GM21737 (cell line): ENCODE data around the gene GCSAM.

Experiments used
- ATAC-seq: cut with Tn5 transposase; IDR thresholded peaks from one replicate; pipeline ENCODE4 v1.9.1; 2021; ENCODE audit warnings: mild to moderate bottlenecking, moderate library complexity; ENCODE audit not compliant: unreplicated experiment

Gene GCSAM, protein sequence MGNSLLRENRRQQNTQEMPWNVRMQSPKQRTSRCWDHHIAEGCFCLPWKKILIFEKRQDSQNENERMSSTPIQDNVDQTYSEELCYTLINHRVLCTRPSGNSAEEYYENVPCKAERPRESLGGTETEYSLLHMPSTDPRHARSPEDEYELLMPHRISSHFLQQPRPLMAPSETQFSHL

DNA sequence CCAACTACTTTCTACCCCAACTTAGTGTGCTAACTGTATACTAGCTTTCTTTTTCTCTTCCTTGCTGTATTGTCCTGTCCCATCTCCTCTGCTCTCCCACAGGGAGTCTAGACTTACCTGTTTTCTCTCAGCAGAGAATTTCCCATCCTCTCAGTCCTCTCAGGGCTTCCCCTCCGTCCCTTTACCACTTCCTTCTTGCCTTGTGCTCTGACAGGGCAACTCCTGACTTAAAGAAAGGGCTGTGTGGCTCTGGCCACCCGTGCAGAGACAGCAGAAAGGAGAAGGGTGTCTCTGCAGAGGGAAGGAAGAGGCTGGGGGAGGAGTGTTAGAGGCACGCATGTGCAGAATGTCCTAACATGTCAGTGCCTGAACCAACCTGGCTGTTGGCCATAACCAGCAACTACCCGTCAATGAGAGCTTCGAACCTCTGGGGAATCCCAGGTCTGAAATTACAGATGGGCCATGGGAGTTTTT, at the start of gene GCSAM:
TSS of gene GCSAM (minus strand) at position 274 of the 474 bp plus-strand sequence. CDS start at position 146, 128 bp downstream.
- peak; percentile 71 for ATAC-seq

DNA sequence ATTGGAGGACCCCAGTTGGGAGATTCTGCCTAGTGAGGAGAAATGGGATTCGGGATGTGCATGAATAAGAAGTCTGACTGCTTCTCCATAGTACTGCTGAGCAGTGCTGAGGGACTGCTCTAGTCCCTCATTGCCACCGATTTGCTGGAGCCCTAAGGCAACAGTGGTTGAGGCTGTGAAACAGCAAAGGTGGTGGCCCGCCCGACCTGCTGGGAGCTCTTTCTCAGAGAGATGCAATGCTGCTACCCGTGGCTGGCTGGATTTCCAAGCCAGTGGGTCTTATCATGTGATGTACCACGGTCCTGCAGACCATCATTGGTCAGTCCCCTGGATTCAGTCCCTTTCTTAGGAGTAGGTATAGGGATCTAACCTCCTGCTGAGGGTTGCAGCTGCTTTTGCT, 42.6 kb upstream of the GCSAM start:
- no peak for ATAC-seq

DNA sequence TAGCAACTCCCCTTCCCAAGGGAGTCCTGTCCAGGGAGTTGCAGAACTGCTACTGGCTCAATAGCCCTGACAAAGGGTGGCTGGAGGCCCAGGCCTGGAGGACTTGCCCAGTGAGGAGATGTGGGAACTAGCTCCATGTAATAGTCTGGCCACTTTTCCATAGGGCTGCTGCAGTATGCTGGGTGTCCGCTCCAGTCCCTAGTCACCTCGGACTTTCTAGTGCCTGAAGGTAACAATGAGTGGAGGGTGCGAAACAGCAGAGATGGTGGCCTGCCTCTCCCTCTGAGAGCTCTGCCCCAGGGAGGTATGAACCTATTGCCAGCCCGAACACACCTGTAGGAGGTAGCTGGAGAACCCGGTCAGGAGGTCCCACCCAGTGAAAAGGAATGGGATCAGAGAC, 42.0 kb upstream of the GCSAM start:
- ATAC-seq: no peak

DNA sequence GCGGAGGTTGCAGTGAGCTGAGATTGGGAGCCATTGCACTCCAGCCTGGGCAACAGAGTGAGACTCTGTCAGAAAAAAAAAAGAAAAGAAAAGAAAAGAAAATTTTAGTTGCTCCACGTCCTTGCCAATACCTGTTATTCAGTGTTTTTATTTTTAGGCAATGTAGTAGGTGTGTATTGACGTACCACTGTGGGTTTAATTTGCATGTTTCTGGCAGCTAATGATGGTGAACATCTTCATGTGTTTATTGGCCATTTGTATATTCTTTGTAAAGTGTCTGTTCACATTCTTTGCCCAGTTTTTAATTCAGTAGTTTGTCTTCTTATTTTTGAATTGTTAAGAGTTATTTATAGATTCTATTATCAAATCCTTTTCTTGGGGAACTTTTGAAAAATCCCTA, 38.1 kb upstream of the GCSAM start:
- no peak for ATAC-seq

DNA sequence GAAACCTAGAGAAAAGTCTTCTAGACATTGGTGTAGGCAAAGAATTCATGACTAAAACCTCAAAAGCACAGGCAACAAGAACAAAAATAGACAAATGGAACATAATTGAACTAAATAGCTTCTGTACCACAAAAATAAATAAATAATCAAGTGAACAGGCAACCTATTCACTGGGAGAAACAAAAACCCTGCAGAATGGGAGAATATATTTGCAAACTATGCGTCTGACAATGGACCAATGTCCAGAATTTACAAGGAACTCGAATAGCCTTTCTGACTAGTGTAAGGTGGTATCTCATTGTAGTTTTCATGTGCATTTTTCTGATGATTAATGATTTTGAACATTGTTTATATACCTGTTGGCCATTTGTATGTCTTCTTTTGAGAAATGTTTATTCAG, 37.0 kb upstream of the GCSAM start:
- no peak for ATAC-seq

DNA sequence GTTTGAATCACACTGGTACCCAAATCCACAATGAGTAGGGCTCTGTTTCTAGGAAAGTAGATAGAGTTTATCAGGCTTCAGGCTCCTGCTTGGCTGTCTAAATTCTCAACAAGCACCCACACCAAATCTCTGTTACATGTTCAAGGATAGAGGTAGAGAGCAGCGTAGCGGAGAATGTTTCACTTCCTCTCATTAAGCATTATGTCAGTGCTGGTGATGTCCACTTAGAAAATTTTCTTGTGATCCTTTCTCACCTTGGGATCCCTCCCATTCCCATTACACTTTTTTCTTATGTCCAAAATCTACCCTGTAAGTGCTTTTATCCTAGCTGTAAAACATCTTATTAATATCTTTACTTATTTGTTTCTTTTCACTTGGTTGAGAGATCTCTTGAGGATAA, 34.7 kb upstream of the GCSAM start:
- no peak for ATAC-seq

DNA sequence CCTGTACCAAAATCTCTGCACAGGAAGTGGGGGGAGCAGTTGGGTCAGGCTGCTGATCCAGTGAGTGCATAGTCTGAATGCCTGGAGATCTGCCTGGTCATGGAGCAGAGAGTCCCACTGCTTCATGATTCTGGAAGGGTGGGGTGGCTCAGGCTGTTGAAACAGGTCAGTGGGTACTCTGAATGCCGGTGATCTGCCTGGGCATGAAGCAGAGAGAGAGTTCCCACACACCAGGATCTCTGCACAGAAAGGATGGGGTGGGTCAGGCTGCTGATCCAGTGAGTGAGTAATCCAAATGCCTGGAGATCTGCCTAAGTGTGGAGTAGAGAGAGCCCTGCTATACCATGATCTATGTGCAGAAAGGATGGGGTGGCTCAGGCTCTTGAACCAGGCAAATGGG, 16.1 kb upstream of the GCSAM start:
- ATAC-seq: no peak

DNA sequence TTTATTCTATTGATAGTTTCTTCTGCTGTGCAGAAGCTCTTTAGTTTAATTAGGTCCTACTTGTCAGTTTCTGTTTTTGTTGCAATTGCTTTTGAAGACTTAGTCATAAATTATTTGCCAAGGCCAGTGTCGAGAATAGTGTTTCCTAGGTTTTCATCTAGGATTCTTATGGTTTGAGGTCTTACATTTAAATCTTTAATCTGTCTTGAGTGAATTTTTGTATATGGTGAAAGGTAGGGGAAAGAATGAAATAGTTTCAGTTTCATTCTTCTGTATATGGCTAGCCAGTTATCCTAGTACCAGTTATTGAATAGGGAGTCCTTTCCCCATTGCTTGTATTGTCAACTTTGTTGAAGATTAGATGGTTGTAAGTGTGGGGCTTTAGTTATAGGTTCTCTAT, 10.6 kb upstream of the GCSAM start:
- ATAC-seq: no peak

DNA sequence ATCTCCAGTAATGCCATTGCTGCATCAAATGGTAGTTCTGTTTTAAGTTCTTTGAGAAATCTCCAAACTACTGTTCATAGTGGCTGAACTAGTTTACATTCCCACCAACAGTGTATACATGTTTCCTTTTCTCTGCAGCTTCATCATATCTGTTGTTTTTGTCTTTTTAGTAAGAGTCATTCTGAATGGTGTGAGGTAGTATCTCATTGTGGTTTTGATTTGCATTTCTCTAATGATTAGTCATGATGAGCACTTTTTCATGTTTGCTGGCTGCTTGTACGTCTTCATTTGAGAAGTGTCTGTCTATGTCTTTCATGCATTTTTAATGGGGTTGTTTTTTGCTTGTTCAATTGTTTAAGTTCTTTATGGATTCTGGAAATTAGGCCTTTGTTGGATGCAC, 10.2 kb upstream of the GCSAM start:
- no peak for ATAC-seq

DNA sequence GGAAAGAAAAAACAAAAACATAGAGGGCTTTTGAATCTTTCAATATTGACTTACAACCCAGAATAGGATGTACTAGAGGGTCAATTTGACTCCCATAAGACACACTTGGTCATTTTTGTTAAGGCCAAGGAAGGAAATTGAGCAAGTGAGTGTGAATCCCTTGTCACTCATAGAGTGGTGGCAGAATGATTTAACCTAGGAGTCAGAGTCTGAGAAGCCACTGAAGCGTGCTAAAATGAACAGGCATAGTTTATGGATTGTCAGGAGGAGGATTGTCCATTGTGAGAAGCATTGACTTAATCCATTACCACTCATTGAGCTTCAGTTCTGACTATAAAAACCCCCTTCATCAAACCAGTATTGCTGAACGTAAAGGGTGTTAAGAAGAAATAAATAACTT, 8.2 kb upstream of the GCSAM start:
- no peak for ATAC-seq

DNA sequence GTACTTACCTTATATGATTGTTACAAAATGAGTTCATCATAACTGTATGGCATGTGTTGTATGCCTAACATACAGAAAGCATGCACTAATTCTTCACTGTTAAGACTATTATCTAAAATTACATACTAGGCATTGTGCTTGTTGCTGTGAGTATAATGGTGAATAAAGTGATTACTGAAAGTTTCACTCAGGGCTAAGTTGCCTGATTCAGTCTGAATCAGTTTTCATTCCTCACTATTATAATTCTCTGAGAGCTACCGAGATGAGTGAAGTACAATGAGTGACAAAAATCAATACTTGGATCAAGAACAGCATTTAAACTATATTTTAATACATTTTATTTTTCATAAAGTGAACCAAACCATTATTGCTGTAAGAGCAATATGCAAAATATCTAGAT, 7.5 kb upstream of the GCSAM start:
- ATAC-seq: no peak

DNA sequence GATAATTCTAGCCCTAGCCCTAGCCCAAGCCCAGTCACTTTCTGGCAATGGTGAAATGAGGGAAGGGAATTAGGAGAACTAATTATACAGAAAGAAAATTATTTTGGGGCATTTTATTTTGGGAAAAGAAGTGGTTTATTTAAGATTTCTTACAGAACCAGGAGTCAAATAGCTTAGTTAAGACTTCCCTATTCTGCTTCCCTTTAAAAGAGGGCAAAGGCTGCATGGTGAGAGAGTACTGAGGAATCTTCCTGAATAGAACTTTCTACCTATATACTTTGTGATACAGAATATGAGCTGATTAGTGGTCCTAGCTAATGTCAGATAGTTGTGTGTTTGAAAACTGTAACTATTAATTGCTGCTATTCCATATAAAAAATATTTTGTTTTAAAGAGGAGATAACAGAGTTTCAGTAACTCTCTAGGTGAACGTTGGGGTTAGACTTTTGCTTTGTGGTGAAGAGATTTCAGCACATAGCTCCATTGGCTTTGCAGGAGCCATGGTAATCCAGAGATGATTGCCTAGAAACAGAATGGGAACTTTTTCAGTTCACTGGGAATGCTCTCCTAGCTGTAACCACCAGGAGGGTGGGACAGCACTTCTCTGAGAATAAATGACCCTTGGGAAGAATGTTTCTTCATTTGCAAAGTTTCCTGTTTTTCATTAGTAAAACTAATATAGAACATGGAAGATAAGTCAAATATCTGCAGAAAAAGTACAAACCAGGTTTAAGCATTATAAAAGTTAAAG, 5.3 kb upstream of the GCSAM start:
- no peak for ATAC-seq

DNA sequence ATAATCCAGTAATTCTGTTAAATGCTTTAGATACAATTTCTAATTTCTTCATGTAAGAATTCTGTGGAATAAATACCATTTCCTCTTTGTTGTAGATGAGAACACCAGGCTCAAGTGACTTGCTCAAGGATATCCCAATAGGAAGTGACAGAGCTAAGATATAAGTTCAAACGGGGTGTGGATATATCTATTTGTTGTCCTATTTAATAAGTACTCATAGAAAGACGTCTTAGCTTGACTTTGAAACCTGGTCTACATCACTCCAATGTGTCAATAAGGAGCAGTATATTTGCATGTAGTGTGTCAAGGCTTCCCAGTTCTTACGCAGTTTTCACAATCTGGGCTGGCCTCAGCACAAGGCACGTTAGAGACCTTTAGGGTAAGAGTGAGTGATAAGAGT, 4.7 kb upstream of the GCSAM start:
- ATAC-seq: no peak

DNA sequence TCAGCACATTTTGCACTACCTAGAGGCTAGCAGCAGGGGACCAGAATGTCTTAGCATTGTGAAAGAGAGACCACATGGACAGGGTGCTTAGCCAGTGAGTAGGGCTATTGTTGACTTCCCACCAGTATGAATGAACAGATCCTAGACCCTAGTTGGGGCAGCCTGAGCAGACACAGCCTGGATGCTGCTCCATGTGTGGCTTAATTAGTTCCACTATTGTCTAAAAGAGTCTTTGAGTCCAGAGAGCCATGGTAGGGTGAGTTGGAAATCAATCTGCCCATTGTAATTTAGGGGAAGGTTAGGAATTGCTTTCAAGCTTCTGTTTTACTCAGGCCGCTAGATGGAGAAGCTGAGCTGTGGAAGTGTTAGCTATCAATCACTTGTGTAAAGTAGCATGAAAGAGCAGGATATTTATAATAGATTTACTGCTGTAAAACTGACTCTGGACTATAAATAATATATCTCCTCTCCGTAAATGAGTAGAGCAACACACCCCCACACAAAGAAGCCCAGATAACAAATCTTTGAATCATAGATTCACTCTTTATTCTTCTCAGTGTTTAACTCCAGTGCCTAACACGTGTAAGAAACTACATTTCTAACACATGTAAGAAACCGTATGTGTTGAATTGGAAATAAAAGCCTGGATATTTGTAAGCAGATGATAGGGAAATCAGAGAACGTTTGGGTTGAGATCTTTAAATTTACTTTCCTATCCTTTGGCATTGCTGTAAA, 4.1 kb upstream of the GCSAM start:
- no peak for ATAC-seq

DNA sequence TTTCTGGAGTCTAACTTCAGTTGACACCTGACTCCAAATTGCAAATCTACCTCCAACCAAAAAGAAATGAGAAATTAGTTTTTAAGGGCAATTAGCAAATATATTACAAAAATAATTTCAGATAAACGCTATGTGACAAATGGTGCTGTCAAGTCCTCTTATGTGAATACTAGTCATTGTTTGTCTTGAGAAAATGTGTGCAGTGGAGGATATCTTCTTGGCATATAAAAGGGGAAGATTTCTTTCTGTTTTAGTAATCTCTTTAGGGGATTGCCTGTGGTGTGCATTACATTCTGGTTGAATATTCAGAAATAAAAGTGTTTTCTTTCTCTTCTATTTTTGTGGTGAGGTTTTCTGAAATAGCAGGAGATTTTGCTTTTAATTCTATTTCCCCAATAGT, 3.0 kb upstream of the GCSAM start:
- ATAC-seq: no peak

DNA sequence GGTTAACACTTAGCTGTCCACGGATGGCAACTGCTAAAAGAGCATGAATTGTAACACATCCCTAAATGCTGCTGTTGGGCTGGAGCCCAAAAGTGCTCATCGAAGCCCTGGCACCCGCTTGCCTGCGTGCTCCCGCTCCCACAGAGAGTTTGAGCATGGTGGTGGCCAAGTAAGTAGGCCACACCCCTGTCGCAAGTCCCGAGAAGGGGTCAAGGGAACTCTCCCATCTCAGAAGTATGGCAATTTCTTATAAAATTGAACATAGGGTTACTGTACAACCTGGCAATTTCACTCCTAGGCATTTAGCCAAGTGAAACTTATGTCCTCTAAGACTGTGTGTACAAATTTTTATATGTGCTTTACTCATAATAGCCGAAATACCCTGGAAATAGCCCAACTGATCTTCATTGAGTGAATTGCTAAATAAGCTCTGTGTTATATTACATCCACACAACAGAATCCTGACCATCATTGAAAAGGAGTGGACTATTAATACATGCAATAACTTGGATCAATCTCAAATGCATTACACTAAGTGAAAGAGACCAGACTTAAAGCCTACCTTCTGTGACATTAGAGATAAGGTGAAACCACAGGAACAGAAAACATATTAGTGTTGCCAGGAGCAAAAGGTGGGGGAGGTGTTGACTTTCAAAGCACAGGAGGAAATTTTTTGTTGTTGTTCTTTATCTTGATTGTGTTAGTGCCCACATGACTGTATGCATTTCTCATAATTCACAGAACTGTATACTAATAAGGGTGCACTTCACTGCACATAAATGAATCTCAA, 1.5 kb upstream of the GCSAM start:
- no peak for ATAC-seq

DNA sequence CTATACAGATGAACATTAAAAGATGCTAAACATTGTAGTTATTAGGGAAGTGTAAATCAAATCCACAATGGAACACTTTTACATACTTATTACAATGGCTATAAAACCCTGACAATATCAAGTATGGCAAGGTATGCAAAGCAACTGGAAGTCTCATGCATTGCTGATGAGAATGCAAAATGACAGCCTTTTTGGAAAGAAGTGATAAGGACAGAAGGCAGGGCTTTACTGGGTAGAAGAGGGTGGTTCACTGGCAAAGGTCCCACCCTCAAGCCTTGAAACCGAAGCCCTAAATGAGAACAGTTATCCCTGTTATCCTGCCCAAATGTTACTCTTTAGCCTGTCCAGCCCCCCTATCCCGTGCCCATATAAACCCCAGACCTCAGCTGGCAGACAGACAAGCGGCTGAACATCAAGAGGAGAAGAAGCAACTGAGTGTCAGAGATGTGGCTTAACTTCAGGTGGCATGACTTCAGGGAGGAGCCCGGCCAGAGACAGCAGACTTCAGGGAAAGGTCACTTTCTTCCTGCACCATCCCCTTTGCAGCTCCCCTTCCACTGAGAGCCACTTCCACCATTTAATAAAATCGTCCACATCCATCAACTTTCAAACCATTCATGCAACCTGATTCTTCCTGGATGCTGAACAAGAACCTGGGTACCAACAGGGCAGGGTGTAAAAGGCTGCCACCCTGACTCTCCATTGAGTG, 732 bp upstream of the GCSAM start:
- no peak for ATAC-seq

DNA sequence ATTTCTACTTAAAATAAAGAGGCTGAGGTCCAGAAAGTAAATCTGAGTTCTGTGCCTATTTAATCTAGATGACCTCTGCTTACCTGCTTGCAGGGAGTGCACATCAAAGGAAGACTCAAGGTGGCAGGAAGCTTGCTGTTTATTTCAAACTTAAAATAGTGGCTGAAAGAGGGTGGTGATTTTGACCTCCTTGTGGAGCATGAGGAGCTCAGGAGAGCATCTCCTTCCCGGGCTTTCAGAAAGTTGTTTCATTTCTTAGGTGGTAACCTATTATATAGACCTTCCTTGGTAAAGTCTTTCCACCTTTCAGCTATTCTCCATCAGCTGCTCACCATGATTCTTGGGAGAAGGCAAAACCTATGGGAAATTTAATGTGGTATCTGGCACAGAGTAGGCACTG, 494 bp downstream of the GCSAM start:
- peak; percentile 1 for ATAC-seq

DNA sequence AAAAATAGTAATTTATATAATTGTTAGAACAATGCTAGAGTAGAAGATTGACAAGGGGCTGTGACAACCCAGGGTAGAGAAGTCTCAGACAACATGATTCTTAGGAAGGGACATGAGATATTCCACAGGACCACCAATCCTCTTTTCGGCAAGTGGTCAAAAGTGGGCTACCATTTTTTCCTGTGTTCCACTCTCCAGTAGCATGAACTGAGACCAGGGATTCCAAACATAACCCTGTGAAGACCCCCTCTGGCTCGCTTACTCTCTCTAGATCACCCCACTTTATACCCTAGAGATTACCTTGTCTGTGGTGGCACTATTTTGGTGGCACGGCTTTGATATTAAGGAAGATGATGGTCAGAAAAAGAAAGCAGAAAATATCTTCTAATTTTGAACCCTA, 960 bp downstream of the GCSAM start:
- no peak for ATAC-seq

DNA sequence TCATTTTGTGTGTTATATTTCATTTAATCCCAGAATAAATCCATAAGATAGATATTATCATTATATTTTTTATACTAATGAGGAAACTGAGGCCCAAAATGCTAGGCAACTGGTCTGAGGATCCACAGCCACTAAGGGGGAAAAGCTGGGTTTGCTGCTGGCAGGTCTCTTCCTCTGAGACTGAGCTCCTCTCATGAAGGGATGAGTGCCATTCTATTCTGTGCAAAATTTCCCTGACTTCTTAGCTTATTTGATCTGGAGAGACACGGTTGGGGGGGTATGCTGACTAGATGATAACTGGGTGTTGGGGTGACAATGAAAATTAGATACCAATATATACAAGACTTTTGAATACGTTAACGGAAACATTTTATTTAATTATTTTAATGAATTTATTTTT, 1.9 kb downstream of the GCSAM start:
- ATAC-seq: no peak

DNA sequence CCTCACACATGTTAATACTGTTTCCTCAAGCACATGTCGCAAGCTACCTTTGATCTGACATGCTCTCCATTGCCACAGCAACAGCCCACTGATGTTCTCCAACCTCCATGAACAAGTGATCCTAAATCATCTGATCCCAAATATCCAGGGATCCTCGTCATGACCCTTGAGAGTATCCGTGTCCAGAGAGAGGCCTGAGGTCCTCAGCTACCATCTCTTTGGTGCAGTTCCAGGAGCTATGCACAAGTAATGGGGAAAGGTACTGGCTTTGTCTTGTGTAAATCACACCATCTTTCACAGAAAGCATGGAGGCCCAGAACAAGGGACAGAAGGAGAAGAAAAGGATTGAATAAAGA, 2.4 kb downstream of the GCSAM start:
- ATAC-seq: no peak
